WTC11 (cell line): ENCODE data around the gene RRAD.

ENCODE experiments used
- ATF3 ChIP-seq: sonication (generic); formaldehyde crosslinking; conservative IDR thresholded peaks from 2 replicates; pipeline ENCODE4 v1.8.1; 2022; ENCODE audit warnings: mild to moderate bottlenecking, missing genetic modification reagents
- CREB1 ChIP-seq: sonication (generic); formaldehyde crosslinking; IDR thresholded peaks from 2 replicates; pipeline ENCODE4 v1.8.0; 2023; ENCODE audit warnings: mild to moderate bottlenecking, missing genetic modification reagents
- CTCF ChIP-seq: fragments of 200-600 bp; IDR thresholded peaks from 2 replicates; pipeline ENCODE4 v1.8.0; 2022; ENCODE audit warnings: antibody characterized with exemption
- FOXP1 ChIP-seq: sonication (generic); formaldehyde crosslinking; IDR thresholded peaks from 2 replicates; pipeline ENCODE4 v1.8.0; 2022; ENCODE audit warnings: missing genetic modification reagents, mild to moderate bottlenecking, moderate library complexity, borderline replicate concordance
- MAX ChIP-seq: sonication (generic); formaldehyde crosslinking; IDR thresholded peaks from 2 replicates; pipeline ENCODE4 v1.8.0; 2022; ENCODE audit warnings: mild to moderate bottlenecking, missing genetic modification reagents
- MYBL2 ChIP-seq: sonication (generic); formaldehyde crosslinking; IDR thresholded peaks from 2 replicates; pipeline ENCODE4 v1.8.1; 2023; ENCODE audit warnings: mild to moderate bottlenecking, moderate library complexity, missing genetic modification reagents
- NFATC4 ChIP-seq: fragments of 250-450 bp; sonication (Bioruptor Pico); IDR thresholded peaks from 2 replicates; pipeline ENCODE4 v1.9.0; 2021; ENCODE audit warnings: mild to moderate bottlenecking
- NFYB ChIP-seq: sonication (generic); formaldehyde crosslinking; conservative IDR thresholded peaks from 2 replicates; pipeline ENCODE4 v1.8.0; 2022; ENCODE audit warnings: low read depth, missing genetic modification reagents
- NR3C1 ChIP-seq: sonication (generic); formaldehyde crosslinking; conservative IDR thresholded peaks from 2 replicates; pipeline ENCODE4 v1.8.1; 2023; ENCODE audit warnings: low read depth, mild to moderate bottlenecking, missing genetic modification reagents
- TF ChIP-seq, protein P1 (sequence below): sonication (generic); formaldehyde crosslinking; IDR thresholded peaks from 2 replicates; pipeline ENCODE4 v1.8.1; 2022; ENCODE audit warnings: low read depth, missing genetic modification reagents, borderline replicate concordance
- TF ChIP-seq, protein P2 (sequence below): sonication (generic); formaldehyde crosslinking; IDR thresholded peaks from 2 replicates; pipeline ENCODE4 v1.8.0; 2022; ENCODE audit warnings: mild to moderate bottlenecking, missing genetic modification reagents

DNA sequence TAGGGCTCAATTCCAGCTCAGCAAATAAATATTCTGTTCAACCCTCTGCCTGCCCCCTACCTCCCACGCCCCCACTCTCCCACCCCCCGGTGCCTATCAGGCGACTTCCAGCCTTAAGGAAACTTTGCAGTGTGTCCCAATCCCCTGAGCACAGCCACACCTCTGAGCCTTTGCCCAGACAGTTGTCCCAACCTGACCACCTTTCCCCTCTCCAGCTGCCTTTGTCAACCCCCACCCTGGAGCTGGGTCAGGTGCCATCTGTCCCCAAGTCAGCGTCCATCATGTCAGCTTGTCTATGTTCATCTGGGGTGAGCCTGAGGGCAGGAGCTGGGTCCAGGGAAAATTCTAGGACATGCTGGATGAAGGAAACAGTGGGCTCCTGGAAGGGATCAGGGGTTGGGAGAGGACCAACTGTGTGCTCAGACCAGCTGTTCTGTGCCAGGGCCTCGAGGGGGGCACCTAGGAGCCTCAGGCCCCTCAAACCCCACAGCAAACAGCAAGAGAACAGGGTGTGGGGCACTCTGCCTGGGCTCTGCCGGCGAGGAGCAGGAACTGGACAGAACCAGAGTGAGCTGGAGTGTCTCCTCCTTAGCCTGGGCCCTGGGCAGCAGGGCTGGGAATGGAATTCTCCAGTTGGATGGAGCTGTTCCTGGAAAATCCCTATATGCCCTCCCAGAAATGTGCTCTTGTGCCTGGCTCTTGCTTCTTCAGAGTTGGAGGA is 24.5 kb downstream of the RRAD start:
- TF ChIP-seq, protein P1, sequence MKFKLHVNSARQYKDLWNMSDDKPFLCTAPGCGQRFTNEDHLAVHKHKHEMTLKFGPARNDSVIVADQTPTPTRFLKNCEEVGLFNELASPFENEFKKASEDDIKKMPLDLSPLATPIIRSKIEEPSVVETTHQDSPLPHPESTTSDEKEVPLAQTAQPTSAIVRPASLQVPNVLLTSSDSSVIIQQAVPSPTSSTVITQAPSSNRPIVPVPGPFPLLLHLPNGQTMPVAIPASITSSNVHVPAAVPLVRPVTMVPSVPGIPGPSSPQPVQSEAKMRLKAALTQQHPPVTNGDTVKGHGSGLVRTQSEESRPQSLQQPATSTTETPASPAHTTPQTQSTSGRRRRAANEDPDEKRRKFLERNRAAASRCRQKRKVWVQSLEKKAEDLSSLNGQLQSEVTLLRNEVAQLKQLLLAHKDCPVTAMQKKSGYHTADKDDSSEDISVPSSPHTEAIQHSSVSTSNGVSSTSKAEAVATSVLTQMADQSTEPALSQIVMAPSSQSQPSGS (CRISPR knock-in tag): no peak
- TF ChIP-seq CTCF (no peak), FOXP1 (CRISPR knock-in tag) (no peak), CREB1 (CRISPR knock-in tag) (no peak), MYBL2 (CRISPR knock-in tag) (no peak), NFYB (CRISPR knock-in tag) (no peak), MAX (CRISPR knock-in tag) (no peak), NR3C1 (CRISPR knock-in tag) (no peak), ATF3 (CRISPR knock-in tag) (no peak), NFATC4 (no peak)
- TF ChIP-seq, protein P2, sequence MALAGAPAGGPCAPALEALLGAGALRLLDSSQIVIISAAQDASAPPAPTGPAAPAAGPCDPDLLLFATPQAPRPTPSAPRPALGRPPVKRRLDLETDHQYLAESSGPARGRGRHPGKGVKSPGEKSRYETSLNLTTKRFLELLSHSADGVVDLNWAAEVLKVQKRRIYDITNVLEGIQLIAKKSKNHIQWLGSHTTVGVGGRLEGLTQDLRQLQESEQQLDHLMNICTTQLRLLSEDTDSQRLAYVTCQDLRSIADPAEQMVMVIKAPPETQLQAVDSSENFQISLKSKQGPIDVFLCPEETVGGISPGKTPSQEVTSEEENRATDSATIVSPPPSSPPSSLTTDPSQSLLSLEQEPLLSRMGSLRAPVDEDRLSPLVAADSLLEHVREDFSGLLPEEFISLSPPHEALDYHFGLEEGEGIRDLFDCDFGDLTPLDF (CRISPR knock-in tag): no peak
